ENCODE results near the gene OPTC.
"Not testable (repeated sequence)": the region's sequence is repeated elsewhere in the genome, so short reads cannot be mapped to it uniquely, and the experiment has no call there.

Gene OPTC

DNA sequence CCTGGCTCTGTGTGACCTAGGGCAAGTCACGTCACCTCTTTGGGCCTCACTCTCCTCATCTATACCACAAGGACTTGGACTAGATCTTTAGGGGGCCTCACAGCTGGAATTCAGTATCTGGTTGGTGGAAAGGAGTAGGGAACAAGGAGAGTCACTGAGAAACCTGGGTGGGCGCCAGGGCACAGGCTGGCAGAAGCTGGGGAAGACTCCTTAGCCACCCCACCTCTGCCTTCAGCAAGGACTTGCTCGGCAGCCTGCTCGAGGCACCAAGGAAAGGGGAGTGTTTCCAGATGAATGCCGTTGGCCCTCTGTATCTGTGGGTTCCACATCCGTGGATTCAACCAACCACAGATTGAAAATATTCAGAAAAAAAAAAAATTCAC is 1.2 kb upstream of the OPTC start:
- DNase-seq: no peak

DNA sequence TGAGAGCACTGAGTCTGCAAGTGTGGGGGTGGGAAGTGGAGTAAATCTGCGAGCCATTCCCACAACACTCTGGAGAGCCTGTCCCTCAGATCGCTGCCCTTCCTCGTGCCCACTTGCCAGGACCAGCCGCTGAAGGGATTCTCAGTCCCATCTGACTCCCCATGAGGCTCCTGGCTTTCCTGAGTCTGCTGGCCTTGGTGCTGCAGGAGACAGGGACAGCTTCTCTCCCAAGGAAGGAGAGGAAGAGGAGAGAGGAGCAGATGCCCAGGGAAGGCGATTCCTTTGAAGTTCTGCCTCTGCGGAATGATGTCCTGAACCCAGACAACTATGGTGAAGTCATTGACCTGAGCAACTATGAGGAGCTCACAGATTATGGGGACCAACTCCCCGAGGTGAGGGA is 1.9 kb downstream of the OPTC start:
- DNase-seq: no peak

DNA sequence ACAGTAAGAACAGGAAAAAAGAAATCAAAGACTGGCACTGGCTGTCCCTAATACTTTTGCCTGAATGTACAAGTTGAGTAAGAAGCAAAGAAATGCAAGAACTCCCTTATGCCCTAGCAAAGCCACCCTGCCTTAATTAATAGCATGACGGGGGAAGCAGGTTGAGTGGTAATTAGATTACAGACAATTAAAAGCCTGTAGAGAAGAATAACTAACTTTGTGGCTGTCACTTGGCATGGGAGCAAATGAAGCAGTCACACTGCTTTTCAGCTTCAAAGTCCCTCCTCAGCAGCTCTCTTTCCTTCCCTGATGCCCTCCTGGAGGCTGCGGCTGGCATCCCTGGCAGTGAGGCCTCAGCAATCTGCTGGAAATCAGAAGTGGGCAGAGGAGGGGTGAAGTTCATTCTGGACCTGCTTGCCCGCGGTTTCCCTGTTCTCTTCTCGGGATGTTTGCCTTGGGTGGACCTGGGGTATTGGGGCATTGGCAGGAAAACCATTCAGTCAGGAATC is 3.4 kb downstream of the OPTC start:
- DNase-seq: no peak

DNA sequence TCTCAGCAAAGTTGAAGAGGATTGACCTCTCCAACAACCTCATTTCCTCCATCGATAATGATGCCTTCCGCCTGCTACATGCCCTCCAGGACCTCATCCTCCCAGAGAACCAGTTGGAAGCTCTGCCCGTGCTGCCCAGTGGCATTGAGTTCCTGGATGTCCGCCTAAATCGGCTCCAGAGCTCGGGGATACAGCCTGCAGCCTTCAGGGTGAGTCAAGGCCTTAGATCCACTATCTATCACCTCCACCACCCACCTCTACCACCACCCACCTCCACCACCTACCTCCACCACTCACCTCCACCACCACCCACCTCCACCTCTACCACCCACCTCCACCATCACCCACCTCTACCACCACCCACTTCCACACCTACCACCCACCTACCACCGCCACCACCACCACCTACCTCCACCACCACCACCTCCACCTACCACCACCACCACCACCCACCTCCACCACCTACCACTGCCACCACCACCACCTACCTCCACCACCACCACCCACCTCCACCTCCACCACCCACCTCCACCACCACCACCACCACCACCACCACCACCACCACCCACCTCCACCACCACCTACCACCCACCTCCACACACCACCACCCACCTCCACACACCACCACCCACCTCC is 5.8 kb downstream of the OPTC start:
- DNase-seq: no peak

DNA sequence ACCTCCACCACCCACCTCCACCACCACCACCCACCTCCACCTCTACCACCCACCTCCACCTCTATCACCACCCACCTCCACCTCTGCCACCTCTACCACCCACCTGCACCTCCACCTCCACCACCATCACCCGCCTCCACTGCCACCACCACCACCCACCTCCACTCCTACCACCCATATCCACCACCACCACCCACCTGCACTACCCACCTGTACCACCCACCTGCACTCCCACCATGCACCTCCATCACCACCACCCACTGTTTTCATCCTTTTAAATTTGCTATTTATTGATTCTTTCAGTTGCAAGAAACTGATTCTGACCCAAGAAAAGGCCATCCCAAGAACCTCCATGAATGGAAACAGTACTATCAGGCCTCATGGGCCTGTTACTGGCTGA is 6.3 kb downstream of the OPTC start:
- no peak for DNase-seq

DNA sequence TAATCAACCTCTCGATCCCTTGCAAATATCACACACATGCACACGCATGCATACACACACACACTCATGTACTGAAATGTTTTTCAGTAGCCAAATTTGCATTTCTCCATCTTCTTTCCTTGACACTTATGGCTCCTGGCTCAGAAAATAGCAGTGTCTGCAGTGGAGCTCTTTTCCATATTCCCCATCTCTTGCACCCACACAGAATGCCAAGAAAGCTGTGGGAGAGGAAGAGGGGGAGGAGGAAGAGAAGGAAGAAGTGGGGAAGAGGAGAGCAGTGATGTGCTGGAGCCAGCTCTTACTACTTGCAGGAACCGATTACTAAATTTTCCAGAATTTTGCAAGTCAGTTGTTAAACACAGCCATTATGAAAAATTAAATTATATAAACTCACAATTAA is 9.9 kb downstream of the OPTC start:
- DNase-seq: no peak

DNA sequence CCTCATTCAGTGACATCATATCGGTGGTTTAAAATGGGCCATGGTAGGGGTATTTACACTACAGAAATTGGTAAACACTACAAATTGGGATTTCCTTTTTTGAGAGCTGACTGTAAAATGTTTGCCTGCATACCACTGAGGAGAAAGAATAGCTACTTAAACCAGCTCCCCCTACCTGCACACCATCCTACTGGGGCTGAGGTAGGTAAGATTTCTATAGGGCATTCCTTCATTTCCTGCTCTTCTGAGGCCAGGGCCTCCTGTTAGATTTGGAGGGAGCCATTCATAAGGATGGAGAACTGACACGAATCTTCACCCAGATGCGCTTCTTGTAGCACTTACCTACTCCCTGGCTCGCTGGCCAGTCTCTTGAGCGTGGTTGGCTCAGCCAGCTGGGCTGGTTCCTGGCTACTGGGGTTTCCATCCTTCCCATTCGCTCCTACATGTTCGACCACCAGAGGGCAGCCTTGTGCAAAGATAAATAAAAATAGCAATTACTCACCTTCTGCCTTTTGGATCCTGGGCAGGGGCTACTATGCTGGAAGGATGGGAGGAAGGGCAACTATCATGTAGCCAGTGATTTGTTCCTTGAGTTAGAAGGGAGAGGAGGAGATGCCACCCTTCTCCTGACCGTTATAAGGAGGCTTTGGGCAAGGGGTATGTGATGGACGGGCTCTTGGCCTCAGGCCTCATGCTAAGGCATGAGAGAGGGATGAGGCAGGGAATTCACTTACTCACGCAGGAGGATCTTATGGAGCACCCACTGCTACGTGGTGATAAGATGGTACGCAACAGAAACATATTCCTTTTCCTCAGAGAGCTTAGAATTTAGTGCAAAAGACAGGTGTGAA is 10.7 kb downstream of the OPTC start:
- DNase-seq: peak; percentile 80

DNA sequence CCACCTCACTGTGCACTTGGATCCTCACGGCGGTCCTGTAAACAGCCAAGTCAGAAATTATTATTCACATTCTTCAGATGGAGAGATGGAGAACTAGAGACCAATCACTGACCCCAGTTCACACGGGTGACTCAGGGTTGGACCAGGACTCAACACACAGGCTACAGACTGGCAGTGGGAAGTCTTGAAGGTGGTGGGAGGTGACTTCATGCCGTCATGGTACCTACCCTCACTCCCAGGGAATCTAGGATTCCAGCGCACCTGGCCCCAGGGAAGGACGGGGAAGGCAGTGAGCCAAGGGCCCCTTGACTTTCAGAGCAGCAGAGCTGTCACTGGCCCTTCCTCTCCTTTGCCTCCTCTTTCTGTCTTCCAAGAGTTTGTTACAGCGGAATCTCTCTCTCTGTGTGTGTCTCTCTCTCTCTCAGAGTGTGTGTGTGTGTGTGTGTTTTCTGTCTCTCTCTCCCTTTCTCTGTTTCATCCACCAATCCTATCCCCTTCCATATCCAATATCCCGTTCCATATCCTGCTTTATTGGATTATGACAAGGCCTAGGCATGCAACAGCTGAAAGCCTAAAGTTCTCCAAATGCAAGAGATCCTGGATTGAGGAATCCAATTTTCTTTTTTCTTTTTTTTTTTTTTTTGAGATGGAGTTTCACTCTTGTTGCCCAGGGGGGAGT is 11.7 kb downstream of the OPTC start:
- no peak for DNase-seq

DNA sequence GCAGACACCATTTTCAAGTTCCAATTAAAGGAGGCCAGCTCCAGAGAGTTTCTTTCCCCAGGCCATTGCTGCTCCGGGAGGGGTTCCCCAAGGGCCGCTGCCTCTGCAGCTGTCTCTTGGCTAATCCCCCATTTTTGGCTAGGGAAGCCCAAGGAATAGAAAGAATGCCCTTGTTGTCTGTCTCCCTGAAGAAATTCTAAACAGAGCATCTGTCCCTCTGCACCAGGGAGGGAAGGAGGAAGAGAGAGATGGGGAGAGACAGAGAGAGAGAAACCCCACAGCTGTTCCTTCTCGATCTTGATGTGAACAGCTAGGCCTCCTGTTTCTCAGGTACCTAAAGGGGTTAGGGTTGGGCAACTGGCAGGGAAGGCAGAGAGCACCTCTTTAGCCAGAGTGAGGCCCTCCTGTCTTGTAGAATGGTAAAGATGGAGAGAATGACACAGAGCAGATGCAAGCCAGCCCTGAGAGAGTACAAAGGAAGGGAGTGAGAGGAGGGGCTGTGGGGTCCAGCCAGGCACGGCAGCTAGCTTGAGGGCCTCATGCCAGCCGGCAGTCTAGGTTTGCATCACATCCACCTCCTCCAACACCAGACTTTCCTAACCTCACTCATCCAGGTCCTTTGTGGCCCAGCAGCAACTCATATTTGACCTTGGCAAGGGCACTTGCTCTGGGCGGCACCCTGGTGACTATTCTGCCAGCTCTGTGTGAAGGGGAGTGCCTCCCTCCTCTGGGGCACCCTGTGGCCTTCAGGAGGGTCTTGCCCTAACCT is 13.1 kb downstream of the OPTC start:
- DNase-seq: no peak

DNA sequence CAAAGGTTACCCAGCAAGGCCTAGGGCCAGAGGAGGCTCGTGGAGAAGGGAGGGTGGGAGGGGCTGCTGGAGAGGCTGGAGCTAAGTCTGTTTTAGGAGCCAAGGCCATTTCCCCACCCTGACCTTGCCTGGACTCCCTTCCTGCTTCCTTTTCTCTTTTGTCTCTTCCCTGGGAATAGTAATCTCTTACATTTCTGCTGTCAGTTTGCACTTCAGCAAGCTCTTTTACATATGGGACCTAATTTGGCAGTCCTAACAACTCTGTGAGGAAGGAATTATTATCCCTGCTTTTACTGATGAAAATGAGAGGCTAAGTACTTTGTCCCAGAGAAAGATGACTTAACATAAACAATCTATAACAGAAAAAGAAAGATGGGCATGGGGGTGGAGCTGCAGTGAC is 13.8 kb downstream of the OPTC start:
- DNase-seq: no peak

DNA sequence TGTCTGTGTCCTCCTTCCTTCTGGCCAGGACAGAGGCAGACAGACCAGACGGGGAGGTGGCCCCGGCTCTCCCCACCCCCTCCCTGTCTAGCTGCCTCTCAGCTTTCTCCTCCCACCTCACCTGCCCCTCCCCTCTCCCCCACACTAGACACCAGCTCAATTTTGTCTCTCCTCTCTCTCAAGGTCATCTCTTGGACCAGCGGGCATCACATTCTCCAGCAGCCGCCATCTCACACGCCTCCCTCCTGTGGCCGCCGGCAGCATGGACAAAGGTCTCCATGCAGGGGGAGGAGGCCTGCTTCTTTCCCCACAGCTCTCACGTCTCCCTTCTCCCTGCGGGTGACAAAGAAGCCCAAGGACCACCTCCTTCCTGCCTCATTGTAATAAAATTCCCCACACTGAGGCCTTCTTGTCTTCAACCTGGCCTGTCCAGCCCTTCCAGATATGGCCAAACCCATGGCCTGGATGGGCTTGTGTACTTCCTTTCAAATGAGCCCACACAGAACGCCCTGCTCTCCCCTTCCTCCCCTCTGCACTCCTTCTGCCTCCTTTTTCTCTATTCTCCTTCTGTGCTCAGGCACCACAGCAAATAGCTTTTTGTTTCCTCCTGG is 14.6 kb downstream of the OPTC start:
- no peak for DNase-seq

DNA sequence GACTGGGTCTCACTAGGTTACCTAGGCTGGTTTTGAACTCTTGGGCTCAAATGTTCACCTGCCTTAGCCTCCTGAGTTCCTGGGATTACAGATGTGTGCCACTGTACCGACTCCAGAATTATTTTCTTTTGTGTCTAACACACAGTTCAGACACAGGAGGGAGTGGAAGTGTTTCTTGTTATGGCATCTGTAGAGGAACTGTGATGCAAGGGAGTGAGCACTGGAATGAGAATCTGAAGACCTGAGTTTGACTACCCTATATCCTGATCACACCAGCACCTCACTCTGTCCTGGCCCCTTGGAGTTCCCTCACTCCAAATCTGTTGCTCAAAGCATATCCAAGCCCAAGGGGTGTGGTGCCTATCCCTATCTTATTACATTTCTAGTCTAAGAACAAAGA is 15.2 kb downstream of the OPTC start:
- no peak for DNase-seq

DNA sequence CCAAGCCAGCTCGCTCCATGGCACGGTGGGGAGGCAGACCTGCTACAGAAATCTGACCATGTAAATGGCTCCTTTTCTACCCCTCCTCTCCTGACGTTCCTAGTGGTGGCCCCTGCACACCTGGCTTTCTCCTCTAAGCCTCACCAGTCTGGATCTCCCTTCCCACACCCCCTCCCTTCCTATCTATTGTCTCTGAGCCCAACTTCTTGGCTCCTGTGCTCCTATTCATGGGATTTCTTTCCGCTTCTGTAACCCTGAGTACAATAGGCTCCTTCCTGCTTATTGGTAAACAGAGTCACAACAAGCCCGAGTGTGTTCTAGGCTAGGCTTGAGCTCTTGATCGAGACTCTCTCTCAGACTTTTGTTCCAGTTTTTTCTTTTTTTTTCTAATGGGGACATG is 17.6 kb downstream of the OPTC start:
- DNase-seq: no peak

DNA sequence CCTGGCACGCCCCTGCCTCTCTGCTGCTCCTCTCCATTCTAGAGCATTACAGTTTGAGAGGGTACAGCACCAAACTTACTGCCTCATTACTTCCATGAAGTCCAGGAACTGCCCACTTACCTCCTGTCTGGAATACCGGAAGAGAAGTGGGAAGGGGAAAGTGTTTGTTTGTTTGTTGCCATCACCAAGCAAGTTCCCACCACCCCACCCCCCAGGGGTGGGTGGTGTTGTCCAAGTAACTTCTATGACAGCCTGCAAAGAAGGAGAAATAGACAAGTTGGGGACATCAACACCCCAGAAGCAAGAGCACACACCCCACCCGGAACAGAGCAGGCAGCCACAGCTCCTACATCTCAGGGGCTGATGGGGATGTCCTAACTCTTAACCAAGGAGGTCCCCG is 18.0 kb downstream of the OPTC start:
- DNase-seq: no peak

DNA sequence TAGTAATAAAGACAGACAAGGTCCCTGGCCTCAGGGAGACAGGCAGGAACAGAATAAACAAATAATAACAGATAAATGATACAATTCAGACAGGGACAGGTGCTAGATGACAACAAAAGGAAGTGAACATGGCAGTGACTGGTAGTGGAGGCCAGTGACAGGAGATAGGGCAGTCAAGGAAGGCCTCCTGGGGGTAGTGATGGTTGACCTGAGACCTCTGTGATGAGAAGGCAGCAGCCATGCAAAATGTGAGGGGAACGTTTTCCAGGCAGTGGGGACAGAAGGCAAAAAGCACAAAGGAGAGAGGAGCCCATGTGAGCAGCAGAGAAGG is 18.5 kb downstream of the OPTC start:
- no peak for DNase-seq

DNA sequence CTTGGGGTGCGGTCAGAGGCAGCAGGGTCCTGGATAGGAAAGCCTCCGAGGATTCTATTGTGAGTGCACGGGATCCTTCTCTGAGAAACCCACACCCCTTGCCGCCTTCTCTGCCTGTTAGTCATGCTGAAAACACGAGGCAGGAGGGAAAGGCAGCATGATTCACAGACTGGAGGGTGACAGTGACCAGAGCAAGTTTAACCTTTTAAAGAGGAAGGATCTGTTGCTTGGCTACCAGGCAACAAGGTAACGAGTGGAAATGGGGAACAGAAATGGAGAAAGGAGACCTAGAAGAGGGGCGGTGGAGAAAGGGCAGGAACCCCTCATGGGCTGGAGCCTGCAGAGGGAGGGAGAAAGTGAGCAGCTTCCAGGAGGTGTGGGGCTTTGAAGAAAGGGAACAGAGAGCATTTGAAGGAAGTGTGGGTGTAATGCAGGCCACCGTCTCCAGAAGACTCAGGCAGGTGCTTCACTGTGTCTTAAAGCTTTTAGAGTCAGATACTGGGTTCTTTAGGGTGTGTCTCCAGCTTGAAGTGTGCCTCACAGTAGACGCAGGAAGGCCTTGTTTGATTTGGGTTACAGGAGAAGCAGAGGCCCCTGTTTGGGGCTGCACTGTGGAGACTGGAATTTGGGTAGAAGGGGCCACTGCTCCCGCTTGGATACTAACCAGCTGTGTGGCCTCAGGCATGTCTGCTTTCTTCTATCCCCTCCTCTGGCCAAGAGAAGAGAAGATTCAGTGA is 19.1 kb downstream of the OPTC start:
- no peak for DNase-seq

DNA sequence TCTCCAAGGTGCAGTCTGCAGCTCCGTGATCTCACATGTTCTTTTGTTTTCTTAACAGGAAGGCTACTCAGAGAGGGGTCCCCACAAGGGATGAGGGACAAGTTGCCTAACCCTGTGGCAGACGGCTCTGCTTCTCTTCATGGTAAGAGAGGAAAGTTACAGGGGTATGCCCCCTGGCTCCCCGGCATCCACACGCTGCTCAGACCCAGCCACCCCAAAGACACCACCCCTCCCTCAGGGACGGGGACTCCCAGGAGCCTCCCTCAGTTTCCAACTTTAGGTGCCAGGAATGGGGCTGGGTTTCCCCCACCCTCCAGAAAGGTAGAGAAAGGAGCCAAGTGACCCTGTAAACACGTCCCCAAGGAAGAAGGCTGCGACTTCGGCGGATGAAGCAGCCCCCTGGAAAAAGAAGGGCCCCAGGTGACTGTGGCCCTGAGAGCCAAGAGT is 19.7 kb downstream of the OPTC start:
- no peak for DNase-seq

DNA sequence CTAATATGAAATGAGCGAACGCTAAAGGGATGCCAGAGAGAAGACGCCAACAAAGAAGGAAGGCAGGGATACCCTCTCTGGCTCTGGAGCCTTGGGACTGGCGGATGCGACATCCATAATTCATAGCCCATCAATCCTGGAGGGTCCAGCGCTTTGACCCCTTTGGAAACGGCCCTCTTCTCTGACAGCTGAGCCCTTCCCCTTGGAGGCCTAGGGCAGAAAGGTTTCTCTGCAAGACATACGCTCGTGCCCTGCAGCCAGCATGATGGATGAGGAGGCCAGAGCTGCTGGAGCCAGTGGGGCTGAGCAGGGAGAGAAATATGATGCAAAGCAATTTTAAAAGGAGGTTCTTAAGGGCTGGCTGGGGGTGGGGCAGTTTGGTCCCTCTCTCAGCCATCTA is 22.2 kb downstream of the OPTC start:
- no peak for DNase-seq

DNA sequence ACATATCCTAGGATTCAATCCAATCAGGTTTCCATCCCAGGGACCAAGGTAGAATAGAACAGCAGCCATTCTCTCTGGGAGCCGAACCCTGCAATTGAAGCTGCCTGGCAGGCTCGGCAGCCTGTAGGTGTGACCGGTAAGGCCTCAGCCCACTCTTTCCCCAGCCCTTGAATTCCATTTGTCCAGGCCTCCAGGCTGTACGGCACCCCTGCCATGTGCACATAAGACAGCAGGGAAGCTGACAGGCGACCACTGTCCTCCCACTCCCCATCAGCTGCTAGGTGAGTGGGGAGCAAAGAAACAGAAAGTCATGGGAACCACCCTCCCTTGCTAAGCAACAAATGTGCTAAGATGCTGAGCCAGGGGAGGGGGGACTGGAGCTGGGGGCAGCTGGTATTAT is 23.0 kb downstream of the OPTC start:
- DNase-seq: no peak

DNA sequence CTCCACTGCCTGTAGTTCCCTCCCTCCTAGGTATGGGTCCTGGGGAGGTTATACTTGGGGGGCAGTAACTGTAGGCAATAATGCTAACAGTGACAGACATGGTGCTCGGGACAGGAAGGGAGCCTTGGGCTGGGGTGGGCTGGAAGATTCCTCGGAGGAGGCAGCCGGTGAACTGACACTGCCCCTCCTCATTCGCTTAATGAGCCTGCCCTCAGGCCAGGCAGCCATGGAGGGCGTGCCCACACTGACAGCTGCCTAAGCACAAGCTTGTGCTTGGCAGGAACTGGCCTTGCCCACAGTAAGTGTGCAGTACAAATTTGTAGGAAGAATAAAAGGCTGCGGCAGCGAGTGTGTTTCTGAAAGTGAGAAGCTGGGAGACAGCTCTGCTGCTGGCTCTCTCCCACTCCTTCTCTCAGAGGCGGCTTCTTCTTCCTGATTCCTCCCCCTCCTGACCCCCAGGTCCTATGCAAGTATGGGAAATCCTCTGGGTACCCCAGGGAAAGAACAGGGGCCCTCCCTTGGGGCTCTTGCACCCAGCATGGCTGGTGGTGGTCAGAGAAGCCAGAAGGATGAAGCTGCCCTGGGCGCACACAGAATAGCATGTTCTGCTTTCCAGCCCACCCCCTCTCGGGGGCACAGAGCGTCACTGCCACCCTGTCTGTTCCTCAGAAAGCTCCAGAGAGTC is 23.6 kb downstream of the OPTC start:
- DNase-seq: no peak

DNA sequence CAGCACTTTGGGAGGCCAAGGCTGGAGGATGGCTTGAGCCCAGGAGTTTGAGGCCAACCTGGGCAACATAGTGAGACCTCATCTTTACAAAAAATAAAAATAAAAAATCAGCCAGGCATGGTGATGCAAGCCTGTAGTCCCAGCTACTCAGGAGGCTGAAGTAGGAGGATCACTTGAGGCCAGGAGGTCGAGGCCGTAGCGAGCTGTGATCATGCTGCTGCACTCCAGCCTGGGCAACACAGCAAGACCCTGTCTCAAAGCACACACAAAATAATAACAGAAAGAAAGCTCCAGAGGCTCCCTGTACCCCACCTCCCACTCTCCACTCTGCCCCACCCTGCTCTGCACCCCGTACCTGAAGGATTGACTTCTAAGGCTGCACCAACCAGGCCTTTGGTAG is 24.2 kb downstream of the OPTC start:
- DNase-seq: not testable (repeated sequence)

DNA sequence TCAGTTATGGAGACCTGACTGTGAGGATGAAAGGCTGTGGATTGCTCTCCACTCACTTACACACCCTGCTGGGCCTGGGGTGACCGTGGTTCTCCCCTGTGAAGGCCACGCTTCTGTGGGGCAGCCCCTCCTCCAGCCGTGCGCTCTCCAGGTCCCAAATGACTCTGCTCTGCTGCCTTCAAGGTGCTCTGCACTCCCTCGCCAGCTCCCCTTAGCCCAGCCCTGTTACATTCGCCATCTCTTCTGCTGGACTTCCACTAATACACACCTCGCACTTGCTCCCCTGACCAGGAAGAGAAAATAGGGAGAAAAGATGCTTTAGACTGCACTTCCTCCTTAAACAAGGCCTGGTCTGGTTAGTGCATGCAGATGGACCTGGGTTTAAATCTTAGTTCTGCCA is 24.6 kb downstream of the OPTC start:
- no peak for DNase-seq
